DOHH2 (cell line): ENCODE measurements around the gene NUP62.
A peak's percentile ranks its signal among the peaks of the same experiment; 100 is the strongest.

Source experiments
- H3F3A ChIP-seq: fragments of 200-600 bp; sonication (generic), shearing (Covaris generic); 2 replicates; pipeline ENCODE4 v1.6.0; 2016; ENCODE audit warnings: antibody characterized with exemption, mild to moderate bottlenecking; ENCODE audit not compliant: control insufficient read depth, insufficient read depth
- H3K27ac ChIP-seq: fragments of 200-600 bp; sonication (generic); 2 replicates; pipeline ENCODE4 v1.5.1; 2014; ENCODE audit warnings: low read depth, mild to moderate bottlenecking, low read length, moderate library complexity
- H3K27me3 ChIP-seq: fragments of 200-600 bp; sonication (generic); 2 replicates; pipeline ENCODE4 v1.6.1; 2014; ENCODE audit warnings: mild to moderate bottlenecking, low read length, mixed read lengths; ENCODE audit not compliant: control insufficient read depth
- H3K36me3 ChIP-seq: fragments of 200-600 bp; sonication (generic); 2 replicates; pipeline ENCODE4 v1.6.1; 2014; ENCODE audit warnings: mild to moderate bottlenecking, low read length, moderate library complexity, mixed read lengths; ENCODE audit not compliant: control insufficient read depth
- H3K4me1 ChIP-seq: fragments of 200-600 bp; sonication (generic); 2 replicates; pipeline ENCODE4 v1.6.1; 2014; ENCODE audit warnings: mild to moderate bottlenecking, low read length, mixed read lengths; ENCODE audit not compliant: control insufficient read depth
- H3K4me2 ChIP-seq: fragments of 200-600 bp; sonication (generic); 2 replicates; pipeline ENCODE4 v1.6.0; 2014; ENCODE audit warnings: mild to moderate bottlenecking, low read length, moderate library complexity
- H3K4me3 ChIP-seq: fragments of 200-600 bp; sonication (generic); 2 replicates; pipeline ENCODE4 v1.5.1; 2014; ENCODE audit warnings: mild to moderate bottlenecking, low read length, mixed read lengths
- H3K79me2 ChIP-seq: fragments of 200-600 bp; sonication (generic); 2 replicates; pipeline ENCODE4 v1.6.1; 2014; ENCODE audit warnings: mild to moderate bottlenecking, low read length, mixed read lengths; ENCODE audit not compliant: control insufficient read depth
- H3K9me2 ChIP-seq: fragments of 200-600 bp; sonication (generic); replicated peaks from 2 replicates; pipeline ENCODE4 v1.6.1; 2014; ENCODE audit warnings: mild to moderate bottlenecking, low read length, mixed read lengths; ENCODE audit not compliant: control insufficient read depth
- H3K9me3 ChIP-seq: fragments of 200-600 bp; sonication (generic); 2 replicates; pipeline ENCODE4 v1.6.1; 2014; ENCODE audit warnings: antibody characterized with exemption, low read length, mixed read lengths; ENCODE audit not compliant: control insufficient read depth, insufficient read depth
- H4K20me1 ChIP-seq: fragments of 200-600 bp; sonication (generic); 2 replicates; pipeline ENCODE4 v1.6.0; 2014; ENCODE audit warnings: low read depth, mild to moderate bottlenecking, antibody characterized with exemption, low read length, moderate library complexity; ENCODE audit not compliant: control insufficient read depth, insufficient read depth
- EZH2phosphoT487 ChIP-seq: fragments of 200-600 bp; sonication (generic); IDR thresholded peaks from 2 replicates; pipeline ENCODE4 v1.6.1; 2017; ENCODE audit warnings: borderline replicate concordance, mild to moderate bottlenecking, antibody characterized with exemption, low read length, moderate library complexity, mixed read lengths
- TF ChIP-seq, protein P1 (sequence below): fragments of 200-600 bp; sonication (generic); IDR thresholded peaks from one replicate; pipeline ENCODE4 v1.5.1; 2014; ENCODE audit warnings: antibody characterized with exemption, mild to moderate bottlenecking, low read depth, low read length; ENCODE audit not compliant: poor library complexity, severe bottlenecking

The NUP62 gene

DNA sequence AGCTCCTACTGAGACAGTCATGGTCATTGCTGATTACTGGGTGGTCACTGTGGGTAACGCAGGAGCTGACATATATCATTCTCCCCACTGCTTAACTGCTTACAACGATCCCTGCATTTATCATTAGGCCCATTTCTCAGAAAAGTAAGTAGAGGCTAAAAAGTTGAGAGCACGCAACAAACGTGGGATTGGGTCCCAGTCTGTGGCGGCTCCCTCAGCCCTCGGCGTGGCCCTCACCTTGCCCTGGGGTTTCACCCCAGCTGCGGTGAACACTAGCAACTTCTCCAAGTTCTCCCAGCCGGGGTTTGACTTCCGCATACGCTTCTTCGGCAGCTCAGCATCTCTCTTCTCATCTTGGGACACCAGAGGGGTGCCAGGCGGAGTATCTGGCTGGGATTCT lies 64.4 kb downstream of the NUP62 start:
- Histone ChIP-seq H3K9me2 (no peaks in the 10 kb centered on the region), H3K27me3 (no peaks in the 10 kb centered on the region), H3K27ac (no peak overlapping the region), H3F3A (peaks cover 11% of the 10 kb centered on the region), H4K20me1 (0 out of 2 replicates have a peak, but pooled peaks cover 10% of the 10 kb centered on the region), H3K36me3 (peaks cover 55% of the 10 kb centered on the region), H3K4me3 (peak overlapping the region; percentile 89; the same call in 1 of the 2 replicates), H3K79me2 (peaks cover 43% of the 10 kb centered on the region), H3K9me3 (no peaks in the 10 kb centered on the region), H3K4me2 (peak overlapping the region; percentile 98; the same call in 1 of the 2 replicates), H3K4me1 (peaks cover 37% of the 10 kb centered on the region)
- TF ChIP-seq, protein P1, sequence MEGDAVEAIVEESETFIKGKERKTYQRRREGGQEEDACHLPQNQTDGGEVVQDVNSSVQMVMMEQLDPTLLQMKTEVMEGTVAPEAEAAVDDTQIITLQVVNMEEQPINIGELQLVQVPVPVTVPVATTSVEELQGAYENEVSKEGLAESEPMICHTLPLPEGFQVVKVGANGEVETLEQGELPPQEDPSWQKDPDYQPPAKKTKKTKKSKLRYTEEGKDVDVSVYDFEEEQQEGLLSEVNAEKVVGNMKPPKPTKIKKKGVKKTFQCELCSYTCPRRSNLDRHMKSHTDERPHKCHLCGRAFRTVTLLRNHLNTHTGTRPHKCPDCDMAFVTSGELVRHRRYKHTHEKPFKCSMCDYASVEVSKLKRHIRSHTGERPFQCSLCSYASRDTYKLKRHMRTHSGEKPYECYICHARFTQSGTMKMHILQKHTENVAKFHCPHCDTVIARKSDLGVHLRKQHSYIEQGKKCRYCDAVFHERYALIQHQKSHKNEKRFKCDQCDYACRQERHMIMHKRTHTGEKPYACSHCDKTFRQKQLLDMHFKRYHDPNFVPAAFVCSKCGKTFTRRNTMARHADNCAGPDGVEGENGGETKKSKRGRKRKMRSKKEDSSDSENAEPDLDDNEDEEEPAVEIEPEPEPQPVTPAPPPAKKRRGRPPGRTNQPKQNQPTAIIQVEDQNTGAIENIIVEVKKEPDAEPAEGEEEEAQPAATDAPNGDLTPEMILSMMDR: no peak
- no peak for TF ChIP-seq EZH2phosphoT487

DNA sequence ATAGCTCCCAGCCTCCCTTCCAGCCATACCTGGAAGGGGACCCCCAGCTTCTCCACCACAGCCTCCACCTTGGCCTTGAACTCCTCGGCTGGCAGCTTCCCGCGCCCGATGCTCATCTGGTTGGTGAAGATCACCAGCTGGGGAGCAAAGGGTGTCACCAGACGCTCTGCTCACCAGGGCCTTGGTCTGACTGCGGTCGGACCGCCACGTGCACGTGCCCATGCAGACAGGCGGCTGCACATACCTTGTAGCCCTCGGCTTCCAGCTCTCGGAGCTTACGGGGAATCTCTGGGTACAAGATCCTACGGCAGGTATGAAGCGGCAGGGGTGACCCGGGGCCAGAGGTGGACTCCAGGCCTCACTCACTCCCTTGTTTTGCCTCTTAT lies 65.4 kb downstream of the NUP62 start:
- H3K9me3 ChIP-seq: no peaks in the 10 kb centered on the region
- peaks cover 43% of the 10 kb centered on the region for H3K79me2 ChIP-seq
- no peak overlapping the region for H3K4me3 ChIP-seq
- peaks cover 62% of the 10 kb centered on the region for H3K36me3 ChIP-seq
- no peaks in the 10 kb centered on the region for H3K9me2 ChIP-seq
- 0 out of 2 replicates have a peak, but pooled peaks cover 10% of the 10 kb centered on the region for H4K20me1 ChIP-seq
- H3K27me3 ChIP-seq: no peaks in the 10 kb centered on the region
- no peak overlapping the region for H3K27ac ChIP-seq
- TF ChIP-seq, protein P1: no peak
- no peak for TF ChIP-seq EZH2phosphoT487
- H3K4me2 ChIP-seq: no peak overlapping the region
- H3K4me1 ChIP-seq: peaks cover 34% of the 10 kb centered on the region
- peaks cover 11% of the 10 kb centered on the region for H3F3A ChIP-seq

DNA sequence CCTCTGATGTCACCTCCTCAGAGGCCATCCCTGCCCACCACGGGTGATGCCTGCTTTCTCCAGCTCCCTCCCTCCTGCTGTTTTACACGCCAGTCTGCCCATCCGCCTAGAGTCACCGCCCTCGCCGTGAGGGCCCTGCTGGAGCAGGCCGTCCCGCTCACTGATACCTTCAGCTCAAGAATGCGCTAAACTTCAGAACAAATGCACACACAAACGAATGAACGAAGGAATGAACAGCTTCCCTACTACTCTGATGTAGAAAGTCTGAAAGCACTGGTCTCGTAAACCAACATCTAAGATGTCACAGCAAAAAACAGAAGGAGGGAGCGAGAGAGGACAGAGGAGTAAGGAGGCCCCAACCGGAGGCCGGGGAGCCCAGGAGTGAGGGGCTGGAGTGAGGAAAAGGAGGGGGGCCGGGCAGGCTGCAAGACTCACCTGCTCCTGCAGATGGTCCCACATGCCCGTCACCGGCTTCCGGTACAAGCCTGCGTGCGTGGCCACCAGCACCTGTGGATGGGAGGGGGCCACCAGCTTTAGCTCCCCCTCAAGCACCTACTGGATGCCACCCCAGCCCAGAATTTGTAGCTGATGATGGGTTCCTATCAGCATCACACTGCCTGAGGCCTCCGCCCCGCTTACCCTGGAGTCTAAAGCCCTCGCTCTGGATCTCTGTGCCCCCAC lies 65.9 kb downstream of the NUP62 start:
- 0 out of 2 replicates have a peak, but pooled peaks cover 10% of the 10 kb centered on the region for H4K20me1 ChIP-seq
- peaks cover 28% of the 10 kb centered on the region for H3K4me1 ChIP-seq
- H3K9me3 ChIP-seq: no peaks in the 10 kb centered on the region
- H3K9me2 ChIP-seq: no peaks in the 10 kb centered on the region
- peaks cover 43% of the 10 kb centered on the region for H3K79me2 ChIP-seq
- no peak overlapping the region for H3K27ac ChIP-seq
- H3K4me3 ChIP-seq: no peak overlapping the region
- peaks cover 67% of the 10 kb centered on the region for H3K36me3 ChIP-seq
- H3K4me2 ChIP-seq: no peak overlapping the region
- TF ChIP-seq, protein P1: no peak
- TF ChIP-seq EZH2phosphoT487: no peak
- H3K27me3 ChIP-seq: no peaks in the 10 kb centered on the region
- H3F3A ChIP-seq: peaks cover 6% of the 10 kb centered on the region
